ENCODE measurements around the gene CHCHD10.

The CHCHD10 gene

GRCh38 chr22:23772649-23773473 lies 5.1 kb upstream of the CHCHD10 start, which contains the start of gene MMP11:
Gene MMP11 (plus strand): TSS chr22:23772849. CDS start chr22:23772871, 22 bp downstream.
- peak; percentile 34 to 47 for DNase-seq (ENCODE audit: low read depth in 2 of 2)

- no peak for DNase-seq (ENCODE audit: low read depth in 2 of 2)
These were observed 4.5 kb upstream of the CHCHD10 start for GRCh38 chr22:23772315-23772648.

GRCh38 chr22:23769321-23769965 lies 1.7 kb upstream of the CHCHD10 start:
- DNase-seq (ENCODE audit: low read depth in 2 of 2), result no peak

- DNase-seq (ENCODE audit: low read depth in 2 of 2), result no peak
These were observed 484 bp downstream of the CHCHD10 start for GRCh38 chr22:23767303-23767672.

- DNase-seq (ENCODE audit: low read depth in 2 of 2), result no peak
These were observed 2.6 kb downstream of the CHCHD10 start for GRCh38 chr22:23764899-23765881.

GRCh38 chr22:23763954-23764353 lies 3.8 kb downstream of the CHCHD10 start:
- DNase-seq (ENCODE audit: low read depth in 2 of 2), result no peak

GRCh38 chr22:23763579-23763945 lies 4.2 kb downstream of the CHCHD10 start:
- DNase-seq (ENCODE audit: low read depth in 2 of 2), result peak; percentile 44 to 50

GRCh38 chr22:23762842-23763578 lies 4.8 kb downstream of the CHCHD10 start, which contains the start of gene C22orf15:
Gene C22orf15 (plus strand): TSS chr22:23762990. CDS start chr22:23763307, 317 bp downstream.
- DNase-seq (ENCODE audit: low read depth in 2 of 2), result no peak

GRCh38 chr22:23760056-23760455 lies 7.7 kb downstream of the CHCHD10 start:
- no peak for DNase-seq (ENCODE audit: low read depth in 2 of 2)

GRCh38 chr22:23759566-23759965 lies 8.2 kb downstream of the CHCHD10 start:
- no peak for DNase-seq (ENCODE audit: low read depth in 2 of 2)

GRCh38 chr22:23756891-23757290 lies 10.9 kb downstream of the CHCHD10 start:
- no peak for DNase-seq (ENCODE audit: low read depth in 2 of 2)

- DNase-seq (ENCODE audit: low read depth in 2 of 2), result no peak
These were observed 12.1 kb downstream of the CHCHD10 start for GRCh38 chr22:23755711-23756110.

GRCh38 chr22:23754980-23755636 lies 12.7 kb downstream of the CHCHD10 start:
- DNase-seq (ENCODE audit: low read depth in 2 of 2), result no peak

GRCh38 chr22:23754220-23754919 lies 13.4 kb downstream of the CHCHD10 start, which contains the start of gene VPREB3:
Gene VPREB3 (minus strand): TSS chr22:23754425. CDS start chr22:23754363, 62 bp downstream.
- no peak for DNase-seq (ENCODE audit: low read depth in 2 of 2)

GRCh38 chr22:23753385-23753784 lies 14.4 kb downstream of the CHCHD10 start:
- no peak for DNase-seq (ENCODE audit: low read depth in 2 of 2)

GRCh38 chr22:23752750-23753149 lies 15.0 kb downstream of the CHCHD10 start:
- DNase-seq (ENCODE audit: low read depth in 2 of 2), result no peak

- no peak for DNase-seq (ENCODE audit: low read depth in 2 of 2)
These were observed 15.6 kb downstream of the CHCHD10 start for GRCh38 chr22:23752090-23752691.

GRCh38 chr22:23751441-23751996 lies 16.3 kb downstream of the CHCHD10 start:
- DNase-seq (ENCODE audit: low read depth in 2 of 2), result no peak

GRCh38 chr22:23750714-23751440 lies 16.9 kb downstream of the CHCHD10 start, which contains the start of gene ZNF70:
Gene ZNF70 (minus strand): TSS chr22:23751112. CDS start chr22:23745140, 5,972 bp downstream.
- DNase-seq (ENCODE audit: low read depth in 2 of 2), result peak; percentile 67 to 69
